IPS-20b (cell line): Measurements from ENCODE around the gene LMF2.

ENCODE experiments used
- H3K27ac ChIP-seq: one replicate; pipeline ENCODE4 v1.5.1; 2013; ENCODE audit warnings: low read length
- H3K27me3 ChIP-seq: 2 replicates; pipeline ENCODE4 v1.6.1; 2013; ENCODE audit warnings: mild to moderate bottlenecking, low read length, inconsistent platforms; ENCODE audit not compliant: insufficient read depth
- H3K36me3 ChIP-seq: 2 replicates; pipeline ENCODE4 v1.6.1; 2013; ENCODE audit warnings: low read depth, mild to moderate bottlenecking, inconsistent platforms, low read length, moderate library complexity; ENCODE audit not compliant: insufficient read depth
- H3K4me1 ChIP-seq: 2 replicates; pipeline ENCODE4 v1.6.1; 2013; ENCODE audit warnings: mild to moderate bottlenecking, control low read depth, inconsistent platforms, low read length, moderate library complexity; ENCODE audit not compliant: insufficient read depth
- H3K4me3 ChIP-seq: 2 replicates; pipeline ENCODE4 v1.5.1; 2013; ENCODE audit warnings: mild to moderate bottlenecking, low read length, inconsistent platforms
- H3K9ac ChIP-seq: 2 replicates; pipeline ENCODE4 v1.6.1; 2013; ENCODE audit warnings: low read depth, mild to moderate bottlenecking, inconsistent platforms, low read length, moderate library complexity
- H3K9me3 ChIP-seq: 2 replicates; pipeline ENCODE4 v1.6.1; 2013; ENCODE audit warnings: mild to moderate bottlenecking, low read depth, low read length, inconsistent platforms; ENCODE audit not compliant: insufficient read depth

LMF2 gene

DNA sequence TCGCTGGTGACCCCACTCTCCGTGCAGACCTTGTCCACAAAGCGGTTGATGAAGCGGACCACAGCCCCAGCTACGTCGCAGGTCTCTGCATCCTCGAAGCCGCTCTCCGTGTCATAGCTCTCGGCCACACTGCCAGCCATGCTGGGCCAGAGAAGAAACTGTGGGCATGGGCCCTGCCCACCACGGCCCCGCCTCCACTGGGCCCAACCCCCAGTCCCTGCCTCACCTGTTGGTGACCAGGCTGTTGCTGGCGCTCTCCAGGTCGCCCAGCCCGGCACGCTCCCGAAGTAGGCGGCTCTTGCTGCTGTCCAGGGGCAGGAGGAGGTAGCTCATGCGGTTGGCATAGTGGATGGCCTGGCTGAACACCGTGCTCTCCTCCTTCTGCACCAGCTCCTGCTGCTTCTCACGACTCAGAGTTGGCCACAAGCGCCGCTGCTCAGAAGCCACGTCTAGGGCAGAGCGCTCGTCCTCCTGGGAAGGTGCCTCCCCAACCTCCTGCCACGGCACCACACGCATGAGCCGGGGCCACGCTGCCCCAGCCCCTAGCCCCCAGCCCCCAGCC, 45.4 kb downstream of the LMF2 start:
- Histone ChIP-seq H3K9me3 (no peaks in the 10 kb centered on the region), H3K36me3 (peaks cover 81% of the 10 kb centered on the region), H3K27me3 (no peaks in the 10 kb centered on the region), H3K27ac (no peak overlapping the region), H3K4me1 (no peaks in the 10 kb centered on the region), H3K9ac (no peak overlapping the region), H3K4me3 (no peak overlapping the region)

DNA sequence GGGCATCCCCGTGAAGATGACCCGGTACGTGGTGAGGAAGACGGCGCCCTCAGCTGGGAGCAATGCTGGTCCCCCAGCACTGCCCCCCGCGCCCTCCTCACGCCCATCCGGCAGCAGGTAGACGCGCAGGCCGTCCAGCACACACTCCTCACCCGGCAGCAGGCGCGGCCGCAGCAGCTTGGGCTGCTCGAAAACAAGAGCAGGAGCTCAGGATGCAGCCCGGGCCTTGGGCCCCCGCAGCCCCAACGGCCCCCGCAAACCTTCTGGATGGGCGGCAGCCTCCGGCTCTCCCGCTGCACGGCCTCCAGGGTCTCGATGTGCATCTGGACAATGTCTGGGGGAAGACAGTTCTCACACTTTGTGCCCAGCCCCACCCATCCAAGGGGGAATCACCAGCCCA, 46.0 kb downstream of the LMF2 start:
- no peak overlapping the region for H3K4me3 ChIP-seq
- H3K27ac ChIP-seq, result no peak overlapping the region
- no peaks in the 10 kb centered on the region for H3K4me1 ChIP-seq
- no peak overlapping the region for H3K9ac ChIP-seq
- no peaks in the 10 kb centered on the region for H3K27me3 ChIP-seq
- peaks cover 79% of the 10 kb centered on the region for H3K36me3 ChIP-seq
- no peaks in the 10 kb centered on the region for H3K9me3 ChIP-seq

DNA sequence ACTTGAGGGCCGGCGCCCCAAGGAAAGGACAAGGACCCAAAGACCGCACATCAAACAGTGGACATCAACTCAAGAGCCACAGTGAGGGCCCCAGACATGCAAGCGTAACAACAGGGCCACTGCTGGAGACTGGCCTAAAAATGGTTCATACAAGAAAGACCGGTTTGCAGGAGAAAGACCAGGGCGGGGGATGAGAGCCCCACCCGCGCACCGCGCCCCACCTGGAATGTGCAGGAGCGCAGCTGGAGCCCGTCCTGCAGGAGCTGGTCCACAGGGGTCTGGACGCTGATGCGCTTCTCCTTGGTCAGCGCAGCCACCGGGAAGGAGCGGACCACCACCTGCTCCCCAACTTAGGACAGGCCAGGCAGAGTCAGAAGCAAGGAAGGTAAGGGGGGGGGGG, 46.6 kb downstream of the LMF2 start:
- peaks cover 77% of the 10 kb centered on the region for H3K36me3 ChIP-seq
- no peaks in the 10 kb centered on the region for H3K9me3 ChIP-seq
- H3K4me1 ChIP-seq, result no peaks in the 10 kb centered on the region
- H3K9ac ChIP-seq, result no peak overlapping the region
- H3K27ac ChIP-seq, result no peak overlapping the region
- H3K27me3 ChIP-seq, result no peaks in the 10 kb centered on the region
- no peak overlapping the region for H3K4me3 ChIP-seq

DNA sequence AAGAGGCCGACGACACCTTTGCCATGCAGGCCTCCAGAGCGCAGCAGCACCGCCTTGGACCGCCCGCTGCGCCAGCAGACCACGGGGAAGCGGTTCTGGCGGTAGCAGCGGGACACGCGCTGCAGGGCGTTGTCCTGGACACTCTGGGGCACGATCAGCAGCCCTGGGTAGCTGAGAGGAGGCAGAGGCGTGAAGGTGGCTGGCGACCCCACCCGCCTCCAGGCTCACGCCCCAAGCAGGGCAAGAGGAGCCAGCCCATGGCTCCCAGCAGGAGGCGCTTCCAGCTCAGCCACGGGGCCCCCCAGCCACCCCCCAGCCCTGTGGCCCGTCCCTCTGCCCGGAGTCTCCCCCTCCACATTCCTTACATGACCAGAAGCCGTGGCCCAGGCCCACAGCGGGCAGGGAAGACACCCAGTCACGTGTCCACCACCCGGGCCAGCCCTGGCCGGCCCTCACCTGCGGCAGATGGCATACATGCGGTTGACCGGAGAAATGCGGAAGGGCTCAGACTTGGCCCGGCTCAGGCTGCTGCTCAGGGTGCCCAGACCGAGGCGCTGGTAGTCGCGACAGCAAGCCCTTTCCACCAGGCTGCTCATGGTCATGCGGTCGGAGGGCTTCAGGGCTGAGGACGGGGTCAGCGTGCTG, 47.9 kb downstream of the LMF2 start:
- Histone ChIP-seq H3K9me3 (no peaks in the 10 kb centered on the region), H3K36me3 (peaks cover 77% of the 10 kb centered on the region), H3K9ac (no peak overlapping the region)

DNA sequence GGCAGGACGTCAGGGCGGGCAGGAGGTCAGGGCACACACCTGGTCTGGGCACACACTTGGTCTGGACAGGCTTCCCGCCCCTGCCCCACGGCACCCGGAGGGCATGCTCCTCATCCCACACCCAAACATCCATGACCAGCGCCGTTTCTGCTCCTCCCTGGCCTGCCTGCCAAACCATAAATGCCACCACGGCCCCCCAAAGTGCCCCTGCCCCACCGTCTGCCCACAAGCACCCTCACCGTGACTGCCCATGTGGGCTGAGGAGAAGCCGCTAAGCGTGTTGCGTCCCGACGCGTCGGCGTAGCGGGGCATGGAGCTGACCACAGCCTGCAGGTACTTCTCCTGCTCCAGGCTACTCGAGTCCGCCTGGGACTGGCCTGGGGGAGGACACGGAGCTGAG, 48.5 kb downstream of the LMF2 start:
- Histone ChIP-seq H3K9ac (no peak overlapping the region), H3K27ac (no peak overlapping the region), H3K4me1 (no peaks in the 10 kb centered on the region), H3K4me3 (no peak overlapping the region), H3K27me3 (no peaks in the 10 kb centered on the region), H3K36me3 (peaks cover 76% of the 10 kb centered on the region), H3K9me3 (no peaks in the 10 kb centered on the region)

More for the DNA sequence above, 47.9 kb downstream of the LMF2 start:
- no peak overlapping the region for H3K27ac ChIP-seq
- H3K27me3 ChIP-seq, result no peaks in the 10 kb centered on the region
- H3K4me3 ChIP-seq, result no peak overlapping the region
- H3K4me1 ChIP-seq, result no peaks in the 10 kb centered on the region

DNA sequence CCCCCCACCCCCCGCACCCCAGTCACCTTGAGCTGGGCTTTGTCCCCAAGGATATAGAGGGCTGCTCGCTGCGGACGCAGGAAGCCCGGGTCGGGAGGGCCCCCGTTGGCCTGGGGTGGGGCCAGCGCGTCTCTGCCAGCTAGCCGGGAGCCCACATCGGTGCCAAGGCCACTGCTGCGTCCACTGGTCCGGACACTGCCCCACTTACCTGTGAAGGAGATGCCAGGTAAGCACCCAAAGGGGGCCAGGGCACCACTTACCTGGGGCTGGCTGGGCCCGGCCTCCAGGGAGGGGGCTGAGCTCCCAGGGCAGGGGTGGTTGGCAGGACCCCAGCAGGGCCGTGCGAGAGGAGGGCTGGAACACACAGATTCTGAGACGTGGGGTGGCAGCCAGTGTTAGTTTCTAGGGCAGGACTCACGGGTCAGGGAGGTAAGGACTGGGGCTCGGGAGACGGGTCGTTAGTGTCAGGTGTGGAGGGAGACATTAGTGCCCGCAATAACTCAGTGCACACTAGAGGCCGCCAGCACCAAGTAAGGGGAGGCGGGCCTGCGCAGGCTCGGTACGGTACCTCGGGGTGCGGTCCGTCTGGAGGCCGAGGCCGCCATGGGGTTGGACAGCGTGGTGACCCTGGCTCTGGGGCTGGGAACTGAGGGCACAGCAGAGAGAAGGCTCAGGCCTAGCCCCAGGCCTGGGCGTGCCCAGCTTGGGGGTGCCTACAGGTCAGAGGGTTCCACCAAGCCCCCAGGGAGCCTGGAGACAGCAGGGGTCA, 50.9 kb downstream of the LMF2 start:
- no peak overlapping the region for H3K27ac ChIP-seq
- H3K9me3 ChIP-seq, result no peaks in the 10 kb centered on the region
- H3K9ac ChIP-seq, result no peak overlapping the region
- no peaks in the 10 kb centered on the region for H3K4me1 ChIP-seq
- no peak overlapping the region for H3K4me3 ChIP-seq
- H3K27me3 ChIP-seq, result no peaks in the 10 kb centered on the region
- H3K36me3 ChIP-seq, result peaks cover 69% of the 10 kb centered on the region

DNA sequence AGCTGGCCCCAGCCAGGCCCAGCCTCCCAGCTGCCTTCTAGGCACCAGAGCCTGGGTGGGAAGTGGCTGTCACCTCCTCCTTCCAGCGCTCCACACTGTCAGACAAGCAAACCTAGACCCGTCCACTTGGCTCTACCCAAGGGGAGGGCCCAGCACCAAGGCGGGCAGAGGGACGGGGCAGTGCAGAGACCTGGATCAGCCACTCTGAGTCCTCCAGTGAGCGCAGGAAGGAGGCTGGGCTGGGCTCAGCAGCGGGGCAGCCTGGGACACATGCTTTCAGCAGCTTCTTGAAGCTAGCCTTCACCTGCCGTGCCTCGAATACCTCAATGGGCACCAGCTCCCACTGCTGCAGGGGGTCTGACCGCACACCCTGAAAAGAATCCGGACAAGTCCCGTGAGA, 51.5 kb downstream of the LMF2 start:
- Histone ChIP-seq H3K4me3 (no peak overlapping the region), H3K9me3 (no peaks in the 10 kb centered on the region), H3K9ac (no peak overlapping the region), H3K27me3 (no peaks in the 10 kb centered on the region), H3K36me3 (peaks cover 67% of the 10 kb centered on the region), H3K27ac (no peak overlapping the region), H3K4me1 (no peaks in the 10 kb centered on the region)

DNA sequence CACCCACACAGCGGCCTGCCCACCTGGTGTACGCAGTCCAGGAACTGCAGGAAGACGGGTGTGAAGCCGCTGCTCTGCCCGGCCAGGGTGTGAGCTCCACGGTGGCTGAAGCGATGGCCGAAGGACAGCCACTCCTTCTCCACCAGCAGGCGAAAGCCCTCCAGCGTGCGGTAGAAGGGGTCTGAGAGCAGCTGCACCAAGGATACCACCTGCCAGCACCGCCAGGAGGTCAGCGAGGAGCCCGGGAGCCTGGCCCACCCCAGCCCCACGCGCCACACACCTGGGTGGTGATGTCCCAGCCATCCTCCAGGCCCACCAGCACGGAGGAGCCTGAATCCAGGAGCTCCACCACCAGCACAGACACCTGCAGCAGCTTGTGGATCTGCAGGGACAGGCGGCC, 52.3 kb downstream of the LMF2 start:
- Histone ChIP-seq H3K4me3 (no peak overlapping the region), H3K9me3 (no peaks in the 10 kb centered on the region), H3K27me3 (no peaks in the 10 kb centered on the region), H3K27ac (no peak overlapping the region), H3K4me1 (no peaks in the 10 kb centered on the region), H3K36me3 (peaks cover 58% of the 10 kb centered on the region), H3K9ac (no peak overlapping the region)

DNA sequence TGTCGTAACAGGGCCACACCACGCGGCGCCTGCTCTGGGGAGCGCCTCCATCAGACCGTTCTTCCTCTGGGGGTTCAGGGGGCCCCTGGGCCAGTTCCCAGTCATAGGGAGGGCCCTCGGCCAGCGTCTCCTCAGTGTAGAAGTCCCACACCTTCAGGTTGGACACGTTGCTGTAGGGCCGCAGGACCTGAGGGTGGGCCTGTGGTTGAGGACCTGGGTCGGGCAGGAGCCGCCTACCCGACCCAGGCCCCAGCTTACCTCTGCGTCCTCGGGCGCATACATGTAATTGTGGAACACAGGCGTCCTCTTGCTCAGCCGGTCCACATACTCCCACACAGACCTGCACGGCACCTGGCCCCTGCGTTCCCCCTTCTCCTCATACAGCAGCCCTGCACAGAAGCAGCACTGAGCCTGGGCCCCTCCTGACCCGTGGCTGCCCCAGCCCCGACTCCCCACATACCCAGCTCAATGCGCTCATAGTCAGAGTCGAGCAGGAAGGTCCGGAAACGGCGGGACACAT, 52.9 kb downstream of the LMF2 start:
- H3K4me1 ChIP-seq, result no peaks in the 10 kb centered on the region
- H3K27ac ChIP-seq, result no peak overlapping the region
- H3K9me3 ChIP-seq, result no peaks in the 10 kb centered on the region
- peaks cover 57% of the 10 kb centered on the region for H3K36me3 ChIP-seq
- no peaks in the 10 kb centered on the region for H3K27me3 ChIP-seq
- H3K4me3 ChIP-seq, result no peak overlapping the region
- no peak overlapping the region for H3K9ac ChIP-seq
